Glomerular endothelial cell (primary cell): ENCODE results near the gene CACNA1C. TPM values are rescaled to one million over a fixed set of nuclear protein-coding genes. Genes with fewer than 3 reads are reported as not detected.

ENCODE experiments used
- DNase-seq: peaks from one replicate; pipeline ENCODE4 v3.0.0-alpha.2; 2011; ENCODE audit warnings: low read depth, low spot score; ENCODE audit errors: extremely low read depth
- total RNA-seq: library from RNA; depleted of rRNA; stranded (reverse); fragments of >200 nt; gene quantifications from 2 replicates; pipeline ENCODE4 v1.2.3, GENCODE V29; 2015

Gene CACNA1C
- total RNA-seq, 1 donor from 2014 or later: 0.47 TPM

DNA sequence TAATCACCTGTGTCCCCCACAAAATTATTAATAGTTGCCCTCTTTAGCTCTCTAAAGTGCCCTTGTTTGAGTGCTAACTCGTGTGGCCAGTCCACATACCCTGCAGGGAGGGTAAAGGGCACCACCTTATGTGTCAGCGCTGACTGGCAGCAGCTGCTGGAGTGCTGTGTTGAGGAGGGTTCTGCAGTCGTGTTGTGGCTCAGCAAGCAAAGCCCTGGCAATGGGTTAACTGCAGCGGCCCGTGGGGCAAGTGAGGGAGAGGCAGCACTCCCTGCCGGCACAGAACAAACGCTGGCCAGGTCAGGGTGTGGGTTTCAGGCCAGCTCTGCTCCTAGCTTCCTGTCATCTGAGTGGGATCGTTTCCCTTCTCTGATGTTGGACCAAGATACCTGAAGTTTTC is 369.8 kb downstream of the CACNA1C start:
- no peak for DNase-seq

DNA sequence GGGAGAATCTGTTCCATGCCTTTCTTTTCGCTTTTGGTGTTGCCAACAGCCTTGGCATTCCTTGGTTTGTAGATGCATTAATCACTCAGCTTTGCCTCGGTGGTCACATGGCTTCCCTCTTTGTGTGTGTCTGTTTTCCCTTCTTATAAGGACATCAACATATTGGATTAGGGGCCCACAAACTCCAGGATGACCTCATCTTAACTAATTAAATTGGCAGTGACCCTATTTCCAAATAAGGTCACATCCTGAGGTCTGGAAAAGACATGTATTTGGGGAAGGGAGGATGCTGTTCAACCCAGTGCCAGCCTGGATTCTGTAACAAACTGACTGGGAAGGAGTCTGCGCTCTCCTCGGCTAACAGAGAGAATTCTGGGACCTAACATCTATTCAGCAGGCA is 376.2 kb downstream of the CACNA1C start:
- no peak for DNase-seq

DNA sequence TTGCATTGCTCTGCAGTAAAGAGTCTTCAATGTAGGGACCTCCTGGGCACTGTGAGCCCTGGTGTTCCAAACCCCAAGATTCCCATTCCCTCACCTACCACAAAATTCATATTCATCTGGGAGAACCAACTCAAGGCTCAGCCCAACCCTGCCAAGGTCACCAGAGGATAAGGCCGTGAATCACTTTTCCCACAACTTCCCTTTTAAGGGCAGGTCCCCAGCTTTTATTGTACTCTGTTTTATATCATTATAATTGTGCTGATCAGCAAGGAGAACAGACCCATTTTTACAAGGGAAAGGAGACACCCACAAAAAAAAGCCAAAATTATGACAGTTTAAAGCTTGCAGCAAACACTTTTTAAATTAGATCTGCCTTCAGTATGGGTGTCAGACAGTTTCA is 379.0 kb downstream of the CACNA1C start:
- no peak for DNase-seq

DNA sequence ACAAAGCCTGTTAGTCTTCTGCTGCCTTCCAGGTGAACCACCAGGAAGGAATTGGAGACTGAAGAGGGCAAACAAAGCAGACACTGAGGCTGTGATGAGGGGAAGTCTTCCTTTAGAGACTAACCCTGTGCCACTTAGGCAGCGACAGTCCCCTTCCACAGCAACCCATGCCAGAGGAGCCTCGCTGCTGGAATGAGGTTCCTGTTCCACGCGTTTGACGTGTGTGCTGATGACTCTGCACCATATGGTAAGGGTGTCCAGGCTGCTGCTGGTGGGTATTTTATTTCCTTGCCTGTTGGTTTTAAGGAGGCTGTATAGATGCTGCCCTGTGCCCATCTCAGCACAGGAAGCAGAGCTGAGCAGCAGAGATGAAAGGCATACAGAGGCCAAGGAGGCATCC is 380.1 kb downstream of the CACNA1C start:
- no peak for DNase-seq

DNA sequence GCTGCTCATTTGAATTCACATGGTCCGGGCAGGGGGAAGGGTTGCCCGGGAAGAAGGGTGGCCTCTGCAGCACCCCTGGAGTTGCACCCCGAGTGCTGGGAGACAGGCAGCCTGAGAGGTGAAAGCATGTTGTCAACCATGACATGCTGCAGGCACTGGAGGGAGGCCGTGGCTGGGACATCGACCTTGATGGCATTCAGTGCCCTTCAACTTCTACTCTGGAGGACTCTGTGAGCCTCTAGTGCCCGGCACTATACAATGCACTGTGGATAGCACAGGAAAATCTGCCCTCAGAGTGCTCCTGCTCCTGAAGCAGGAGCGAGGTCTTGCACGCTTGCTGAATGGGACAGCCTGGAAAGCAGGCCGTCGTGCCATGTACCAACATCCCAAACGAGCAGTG is 382.7 kb downstream of the CACNA1C start:
- no peak for DNase-seq

DNA sequence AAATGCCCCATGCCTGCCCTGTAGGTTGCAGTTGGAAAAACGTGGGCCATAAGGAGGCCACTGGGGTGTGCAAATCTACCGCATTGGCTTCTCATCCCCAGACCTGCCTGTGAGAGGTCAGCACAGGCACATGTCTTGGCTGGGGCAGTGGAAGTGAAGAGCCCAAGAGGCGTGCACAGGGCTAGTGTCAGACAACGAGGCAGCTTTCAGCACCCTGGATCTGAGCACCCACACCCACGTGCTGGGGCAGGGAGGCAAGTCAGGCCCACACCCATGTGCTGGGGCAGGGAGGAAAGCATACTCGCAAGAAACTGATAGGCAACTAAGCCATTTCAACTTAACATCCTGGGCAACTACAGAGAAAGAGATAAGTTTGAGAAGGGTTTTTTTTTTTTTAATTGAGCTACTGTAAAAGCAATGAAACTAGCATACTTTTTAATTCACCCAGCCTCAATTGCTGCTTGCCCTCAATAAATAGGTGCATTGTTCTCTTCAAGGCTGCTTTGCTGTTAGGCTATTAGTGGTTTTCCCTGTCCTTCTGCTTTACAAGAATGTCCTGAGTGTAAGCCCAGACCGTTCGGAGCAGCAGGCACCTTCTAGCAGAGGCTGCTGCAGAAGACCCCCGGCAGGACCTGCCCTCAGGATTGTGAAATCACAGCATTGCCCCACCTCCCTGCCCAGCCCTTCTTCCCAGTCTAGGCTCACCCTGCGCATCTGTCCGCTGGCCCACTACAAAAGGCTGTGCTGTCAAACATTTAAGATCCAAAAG is 386.7 kb downstream of the CACNA1C start:
- DNase-seq: no peak

DNA sequence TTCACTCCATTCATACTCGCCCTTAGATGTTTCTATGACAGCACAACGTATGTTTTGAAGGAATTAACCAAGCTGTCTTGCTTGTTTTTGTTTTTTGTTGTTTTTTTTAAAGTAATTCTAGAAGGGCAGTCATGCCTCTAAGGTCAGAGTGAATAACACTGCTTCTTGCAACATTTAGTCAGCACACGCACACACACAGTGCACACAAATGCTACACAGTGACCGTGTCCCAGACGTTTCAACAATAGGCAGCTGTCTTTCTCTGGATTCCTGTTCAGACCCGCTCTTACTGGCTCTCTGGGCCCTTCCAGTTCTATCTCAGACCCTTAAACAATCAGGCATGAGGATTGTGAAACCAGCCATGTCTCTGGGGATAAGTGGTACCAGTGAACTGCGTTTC is 391.0 kb downstream of the CACNA1C start:
- DNase-seq: no peak

DNA sequence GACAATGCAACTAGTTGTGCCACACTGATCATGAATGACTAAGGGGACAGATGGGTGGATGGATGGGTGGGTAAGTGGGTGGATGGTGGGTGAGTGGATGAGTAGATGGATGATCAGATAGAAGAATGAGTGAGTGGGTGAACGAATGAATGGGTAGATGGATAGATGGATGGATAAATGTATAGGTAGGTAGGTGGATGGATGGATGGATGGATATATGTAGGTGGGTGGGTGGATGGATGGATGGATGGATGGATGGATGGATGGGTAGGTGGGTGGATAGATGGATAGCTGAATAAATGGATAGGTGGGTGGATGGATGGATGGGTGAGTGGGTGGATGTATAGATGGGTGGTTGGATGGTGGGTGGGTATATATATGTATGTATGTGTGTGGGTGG is 393.2 kb downstream of the CACNA1C start:
- no peak for DNase-seq

DNA sequence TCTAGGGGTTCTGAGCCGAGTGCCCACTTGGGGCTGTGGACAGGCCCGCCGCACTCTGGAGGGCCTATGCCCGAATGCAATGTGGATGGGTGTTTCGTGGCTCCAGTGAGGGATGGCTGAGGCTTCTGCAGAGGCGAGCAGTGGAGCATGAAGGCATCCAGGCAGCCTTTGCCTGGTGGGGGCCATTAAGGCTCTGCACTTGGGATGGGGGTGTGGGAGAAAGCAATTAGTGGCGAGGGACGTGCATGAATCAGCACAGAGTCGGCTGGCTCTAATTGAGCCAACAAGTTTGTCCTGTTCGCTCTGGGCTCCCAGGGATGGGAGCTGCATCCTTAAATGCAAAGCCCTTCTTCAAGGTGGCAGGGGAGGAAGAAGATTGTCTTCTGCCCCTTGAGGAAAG is 395.1 kb downstream of the CACNA1C start:
- no peak for DNase-seq

DNA sequence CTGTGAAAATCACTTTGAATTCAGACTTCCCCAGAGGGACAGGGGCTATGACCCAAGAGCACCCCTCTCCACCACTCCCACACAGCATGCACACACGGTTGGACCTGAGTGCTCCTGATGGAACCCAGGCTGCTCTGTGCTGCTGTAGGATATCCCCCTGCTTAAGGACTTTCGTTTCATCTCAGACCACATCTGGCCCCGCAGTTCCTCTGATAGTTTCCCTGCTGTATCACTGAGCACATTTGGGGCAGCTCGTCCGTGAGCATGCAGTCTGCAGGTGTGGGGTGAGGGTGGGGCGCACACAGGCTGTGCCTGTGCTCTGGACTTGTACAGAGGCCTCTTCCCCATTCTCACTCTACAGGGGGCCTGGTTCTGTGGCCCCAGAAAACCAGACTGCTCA is 396.8 kb downstream of the CACNA1C start:
- no peak for DNase-seq

DNA sequence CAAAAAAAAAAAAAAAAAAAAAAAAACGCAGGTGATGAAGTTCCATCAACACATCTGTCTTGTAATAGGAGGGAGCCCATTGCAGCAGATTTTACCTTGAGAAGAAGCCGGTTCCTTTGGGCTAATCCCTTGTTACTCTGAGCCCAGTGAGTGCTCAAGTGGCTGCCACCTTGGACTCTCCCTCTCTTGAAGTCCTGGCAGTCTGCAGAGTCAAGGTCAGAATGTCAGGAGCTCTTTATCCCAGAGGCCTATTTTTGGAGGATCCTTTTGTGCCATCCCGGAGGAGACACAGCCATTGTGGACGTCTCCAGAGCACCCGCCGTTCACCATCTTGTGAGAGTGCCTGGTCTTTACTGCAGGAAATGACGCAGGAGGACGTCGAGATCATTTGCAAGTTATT is 397.8 kb downstream of the CACNA1C start:
- no peak for DNase-seq

DNA sequence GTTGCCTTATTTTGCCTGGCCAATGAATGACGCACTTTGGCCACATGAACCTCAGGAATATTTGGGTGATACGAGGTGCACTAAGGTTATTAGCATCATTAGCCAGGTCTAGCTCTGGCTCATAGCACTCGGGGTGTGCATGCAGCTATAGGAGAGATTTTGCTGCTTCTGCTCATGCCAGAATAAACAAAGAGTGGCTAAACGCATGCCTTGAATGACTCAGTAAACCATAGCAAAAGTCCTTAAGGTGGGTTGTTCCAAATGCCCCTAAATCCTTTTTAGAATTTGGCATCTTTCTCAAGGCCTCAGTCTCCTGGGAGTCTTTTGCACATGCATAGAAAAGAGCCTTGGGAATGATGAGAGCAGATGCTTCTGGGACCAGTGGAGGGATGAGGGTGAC is 398.2 kb downstream of the CACNA1C start:
- DNase-seq: no peak

DNA sequence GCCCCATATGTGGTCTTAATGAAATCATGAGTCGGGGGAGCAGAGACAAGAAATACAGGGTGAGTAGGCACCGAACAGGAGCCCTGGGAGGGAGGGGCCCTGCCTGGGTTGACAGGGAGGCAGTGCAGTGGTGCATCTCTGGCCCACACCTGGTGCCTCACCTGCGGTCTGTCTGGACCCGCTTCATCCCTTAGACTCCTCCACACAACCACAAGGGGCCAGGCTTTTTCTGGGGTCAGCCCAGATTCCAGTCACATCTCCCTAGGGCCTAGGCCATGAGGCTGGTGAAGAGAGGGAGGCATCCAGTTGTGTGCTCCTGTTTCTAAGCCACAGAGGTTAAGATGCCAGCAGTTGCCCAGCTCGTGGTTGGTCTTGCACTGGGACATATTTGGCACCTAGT is 398.7 kb downstream of the CACNA1C start:
- no peak for DNase-seq

DNA sequence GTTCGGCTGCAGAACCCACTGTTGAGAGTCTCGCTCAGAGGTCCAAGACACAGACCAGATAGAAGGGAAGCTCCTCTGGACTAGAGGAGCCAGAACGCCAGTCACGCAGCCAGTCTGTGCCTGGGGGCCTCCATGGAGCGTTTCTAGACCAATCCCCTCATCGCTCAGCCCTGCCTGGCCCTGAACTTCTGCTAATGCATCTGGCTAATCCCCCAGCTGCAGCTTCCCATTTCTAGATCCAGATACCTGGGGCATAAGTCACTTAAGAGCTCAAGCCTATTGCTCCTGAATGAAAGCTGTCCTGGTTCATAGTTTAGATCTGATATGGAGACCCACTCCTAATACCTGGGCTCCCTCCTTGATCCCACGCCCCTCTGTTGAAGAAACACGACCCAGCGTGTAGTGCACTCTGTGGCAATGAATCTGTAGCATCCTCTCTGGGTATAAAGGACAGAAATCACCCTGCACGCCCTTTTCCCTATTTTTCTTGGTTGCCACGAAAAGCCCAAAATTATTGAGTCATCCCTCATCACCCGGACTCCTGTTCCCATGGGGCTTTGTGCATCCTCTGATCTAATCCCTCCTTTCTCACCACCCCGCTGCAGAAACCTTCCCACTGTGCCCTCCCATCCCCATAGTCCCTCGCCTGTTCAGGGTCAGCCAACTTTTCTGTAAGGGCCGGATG is 400.4 kb downstream of the CACNA1C start:
- no peak for DNase-seq

DNA sequence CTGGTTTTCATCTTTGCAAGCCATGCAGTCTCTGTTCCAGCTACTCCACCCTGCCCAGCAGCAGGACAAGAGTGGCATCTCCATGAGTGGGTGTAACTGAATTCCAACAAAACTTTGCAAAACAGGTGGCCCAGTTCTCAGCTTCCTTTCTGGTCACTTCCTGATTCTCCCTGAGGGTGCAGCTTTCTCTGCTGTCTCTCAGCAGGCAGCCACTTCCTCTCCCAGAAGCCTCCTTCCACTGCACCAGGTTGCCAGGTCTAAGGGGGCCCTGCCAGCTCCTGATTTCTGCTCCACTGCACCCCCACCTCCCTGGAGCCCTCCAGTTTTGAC is 400.9 kb downstream of the CACNA1C start:
- no peak for DNase-seq

DNA sequence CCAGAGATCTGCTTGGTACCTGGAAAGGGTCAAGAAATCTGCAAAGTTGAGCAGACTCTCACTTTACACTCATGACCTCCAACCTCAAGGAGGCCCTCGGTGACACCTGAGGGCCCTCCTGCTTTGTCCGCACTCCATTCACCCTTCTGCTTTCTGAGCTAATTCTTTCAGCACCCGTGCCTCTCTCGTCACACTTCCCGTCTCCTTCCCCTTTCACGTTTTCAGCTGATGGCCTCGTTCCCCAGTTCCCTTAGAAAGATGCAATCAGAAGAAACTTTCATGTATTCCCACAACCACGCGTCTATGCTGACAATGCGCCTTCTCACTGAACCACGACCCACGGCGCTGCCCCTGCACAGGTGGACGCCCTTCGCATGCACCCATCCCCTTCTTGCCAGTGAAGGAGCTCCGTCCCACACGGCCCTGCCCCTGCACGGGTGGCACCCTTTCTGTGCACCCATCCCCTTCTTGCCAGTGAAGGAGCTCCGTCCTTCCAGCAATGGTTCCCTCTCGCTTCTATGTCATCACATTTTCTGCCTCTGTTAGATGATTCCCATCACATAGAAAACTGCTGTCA is 401.9 kb downstream of the CACNA1C start:
- DNase-seq: no peak

DNA sequence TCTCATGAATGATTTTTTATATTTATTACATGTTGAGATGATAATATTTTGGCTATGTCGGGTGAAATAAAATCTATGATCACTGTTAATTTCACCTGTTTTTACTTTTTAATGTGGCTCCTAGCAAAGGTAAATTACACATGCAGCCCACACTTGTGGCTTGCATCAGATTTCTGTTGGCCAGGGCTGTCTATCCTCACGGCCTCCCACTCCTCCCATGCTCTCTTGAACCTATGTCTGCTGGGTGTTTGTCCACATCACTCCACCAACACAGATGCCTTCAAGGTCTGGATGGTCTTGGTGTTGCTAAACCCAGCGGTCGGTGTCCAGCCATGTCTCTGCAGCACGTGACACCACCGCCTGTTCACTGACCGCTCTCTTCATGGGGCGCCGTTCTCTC is 402.6 kb downstream of the CACNA1C start:
- DNase-seq: no peak

DNA sequence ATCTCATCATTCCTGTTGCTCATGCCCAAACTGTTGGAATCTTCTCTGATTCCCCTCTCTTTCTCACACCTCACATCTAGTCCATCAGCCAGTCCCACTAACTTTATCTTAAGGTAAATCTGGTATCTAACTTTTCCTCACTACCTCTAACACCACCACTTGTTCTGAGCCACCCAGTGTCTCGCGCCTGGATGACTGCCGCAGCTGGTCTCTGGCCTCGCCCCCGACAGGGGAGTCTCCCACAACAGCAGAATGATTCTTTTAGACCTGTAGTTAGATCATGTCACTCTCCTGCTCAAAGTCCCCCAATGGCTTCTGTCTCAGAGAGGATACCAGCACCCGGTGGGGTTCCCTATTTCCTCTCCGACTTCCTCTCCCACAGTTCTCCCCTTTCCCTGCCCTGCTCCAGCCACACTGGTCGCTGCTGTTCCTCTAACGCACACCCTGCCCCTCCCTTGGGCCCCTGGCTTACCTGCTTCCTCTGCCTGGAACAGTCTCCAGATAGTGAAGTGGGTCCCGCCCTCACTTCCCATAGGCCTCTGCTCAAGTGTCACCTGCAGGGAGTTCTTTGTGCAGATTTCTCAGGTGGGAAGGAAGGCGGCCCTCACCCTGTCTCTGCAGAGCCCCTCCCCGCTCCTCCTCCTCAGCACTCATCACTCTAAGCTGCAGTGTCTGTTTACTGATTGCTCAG is 403.5 kb downstream of the CACNA1C start:
- no peak for DNase-seq

DNA sequence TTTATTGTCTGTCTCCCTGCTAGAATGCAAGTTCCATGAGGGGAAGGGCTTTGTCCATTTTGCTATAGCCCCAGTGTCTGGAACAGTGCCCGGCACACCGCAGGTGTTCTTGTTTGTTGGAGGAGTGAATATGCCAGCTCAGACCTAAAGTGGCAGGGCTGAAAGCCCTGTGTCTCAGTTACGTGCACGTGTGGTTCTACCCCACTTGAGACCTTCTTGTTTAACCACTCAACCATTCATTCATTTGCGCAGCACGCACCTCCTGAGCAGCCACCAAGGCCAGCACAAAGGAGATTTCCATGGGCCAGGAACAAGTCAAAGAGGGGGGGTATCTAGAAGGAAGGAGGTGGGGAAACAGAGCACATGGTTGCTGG is 404.0 kb downstream of the CACNA1C start:
- no peak for DNase-seq

DNA sequence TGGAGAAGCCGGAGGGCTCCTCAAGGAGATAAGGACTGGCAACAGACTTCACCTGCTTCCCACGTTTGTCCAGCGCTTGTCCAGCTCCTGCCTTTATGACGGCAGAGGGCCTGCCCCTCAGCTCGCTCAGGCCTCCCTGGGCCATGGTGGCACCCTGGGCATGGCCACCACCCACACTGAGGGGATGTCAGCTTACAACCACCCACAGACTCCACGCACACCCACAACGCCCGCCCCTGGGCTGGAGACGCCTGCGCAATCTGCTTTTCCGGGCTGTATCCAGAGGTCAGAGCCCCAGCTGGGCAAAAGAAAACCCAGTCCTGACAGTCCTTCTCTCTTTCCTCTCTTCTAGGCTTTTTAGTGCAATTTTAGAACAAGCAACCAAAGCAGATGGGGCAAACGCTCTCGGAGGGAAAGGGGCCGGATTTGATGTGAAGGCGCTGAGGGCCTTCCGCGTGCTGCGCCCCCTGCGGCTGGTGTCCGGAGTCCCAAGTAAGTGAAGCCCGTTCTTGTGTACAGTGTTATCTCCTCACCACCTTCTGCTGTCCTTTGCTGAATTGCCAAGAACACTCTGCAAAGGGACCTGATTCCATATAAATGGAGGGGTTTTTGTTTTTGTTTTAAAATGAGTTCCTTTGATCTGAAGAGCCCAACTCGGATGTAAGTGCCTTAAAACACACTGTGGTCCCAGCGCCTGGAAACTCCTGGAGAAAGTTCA is 404.6 kb downstream of the CACNA1C start:
- no peak for DNase-seq

DNA sequence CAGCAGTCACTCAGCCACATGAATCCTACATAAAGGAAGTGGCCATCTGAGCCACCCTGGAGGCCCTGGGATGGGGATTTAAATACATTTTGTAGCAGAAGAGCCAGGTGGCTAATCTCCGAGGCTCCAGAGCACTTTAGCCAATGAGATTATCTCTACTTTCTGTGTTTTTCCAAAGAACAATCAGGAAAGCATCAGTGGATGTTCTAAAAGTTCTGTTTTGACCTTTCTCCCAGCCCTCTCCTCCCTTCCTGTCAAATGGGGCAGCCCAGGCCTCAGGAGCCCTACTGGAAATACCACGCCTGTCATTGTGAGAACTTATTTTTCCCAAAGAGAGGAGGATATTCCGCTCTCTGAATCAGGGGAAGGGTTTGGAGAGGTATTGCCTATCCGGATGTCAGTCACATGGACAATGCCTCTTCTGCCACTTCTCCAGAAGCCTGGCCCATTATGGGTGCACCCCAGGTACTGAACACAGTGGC is 405.2 kb downstream of the CACNA1C start:
- DNase-seq: no peak
